ENCODE results near the gene DPYD.

- TF ChIP-seq CTCF (IDR thresholded peaks at IDR 0.05) (no peak), POLR2A (IDR thresholded peaks at IDR 0.05) (no peak)
These were observed 43.5 kb downstream of the DPYD start for GRCh38 chr1:97877307-97877706.
